ENCODE data around the gene SIRPG. TPM values are rescaled to one million over a fixed set of nuclear protein-coding genes. Genes with fewer than 3 reads are reported as not detected.
"Not testable (repeated sequence)": the region's sequence is repeated elsewhere in the genome, so short reads cannot be mapped to it uniquely, and the experiment has no call there.

SIRPG gene
- under 1 TPM in 3 of 5 donors, not detected in 2; 0.24 to 0.41 (median 0.37) TPM for polyA plus RNA-seq (ENCODE audit: insufficient read depth in 1 of 5, insufficient read length in 5 of 5, low replicate concordance in 1 of 5)
- long read RNA-seq, donor 1, result 0 reads
- long read RNA-seq, donor 2, result 0 reads
- long read RNA-seq, donor 3, result 0 reads
- long read RNA-seq, donor 4, result 0 reads
- long read RNA-seq, donor 5, result 0 reads
- long read RNA-seq, donor 6, result 0 reads
- long read RNA-seq, donor 7, result 0 reads
- long read RNA-seq, donor 8, result 0 reads

DNA sequence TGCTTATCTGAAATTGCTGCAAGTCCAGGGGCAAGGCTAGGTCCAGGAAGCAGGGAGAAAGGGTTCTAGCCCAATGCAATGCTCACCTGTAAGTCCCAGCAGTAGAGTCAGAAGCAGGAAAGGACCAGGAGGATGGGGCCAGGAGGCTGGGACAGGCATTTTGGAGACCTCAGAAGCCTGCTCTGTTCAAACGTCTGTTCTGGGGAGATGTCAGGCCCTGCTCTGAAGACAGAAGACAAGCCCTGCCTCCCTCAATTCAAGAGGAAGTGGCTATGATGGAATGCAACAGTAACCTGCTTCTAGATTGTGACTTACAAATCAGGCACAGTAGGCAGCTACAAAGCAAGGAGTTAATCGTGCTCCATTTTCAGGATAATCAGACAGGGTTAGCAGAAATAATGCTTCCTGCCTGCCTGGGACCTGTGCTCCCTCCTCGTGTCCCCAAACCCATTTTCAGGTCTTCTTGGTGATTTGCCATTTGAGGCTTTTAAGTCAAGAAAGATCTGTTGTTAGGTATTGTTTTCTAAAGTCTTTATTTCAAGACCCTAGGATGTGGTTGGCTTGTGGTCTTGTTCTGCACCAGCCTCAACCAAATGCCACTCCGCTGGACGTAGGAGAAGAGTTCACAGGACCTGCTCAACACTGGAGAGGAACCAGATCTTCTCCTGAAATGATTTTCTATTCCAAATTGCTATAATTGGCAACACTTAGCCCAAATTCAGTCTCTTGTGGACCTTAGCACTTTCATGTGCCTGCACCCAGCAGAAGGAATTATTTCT is at the start of gene SIRPG:
SIRPG (minus strand) TSS at position 224 of the 779 bp plus-strand sequence; CDS start at position 159, 65 bp downstream.
- no peak for DNase-seq

DNA sequence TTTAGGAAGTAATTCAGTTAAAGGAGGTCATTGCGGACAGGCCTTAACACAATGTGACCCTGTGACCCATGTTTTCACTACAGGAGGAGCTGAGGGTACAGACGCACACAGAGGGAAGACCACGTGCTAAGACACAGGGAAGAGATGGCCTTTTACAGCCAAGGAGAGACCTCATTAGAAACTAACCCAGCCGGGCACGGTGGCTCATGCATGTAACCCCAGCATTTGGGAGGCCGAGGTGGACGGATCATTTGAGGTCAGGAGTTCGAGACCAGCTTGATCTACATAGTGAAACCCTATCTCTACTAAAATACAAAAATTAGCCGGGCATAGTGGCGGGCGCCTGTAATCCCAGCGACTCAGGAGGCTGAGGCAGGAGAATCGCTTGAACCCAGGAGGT is 49.3 kb upstream of the SIRPG start:
- not testable (repeated sequence) for DNase-seq

DNA sequence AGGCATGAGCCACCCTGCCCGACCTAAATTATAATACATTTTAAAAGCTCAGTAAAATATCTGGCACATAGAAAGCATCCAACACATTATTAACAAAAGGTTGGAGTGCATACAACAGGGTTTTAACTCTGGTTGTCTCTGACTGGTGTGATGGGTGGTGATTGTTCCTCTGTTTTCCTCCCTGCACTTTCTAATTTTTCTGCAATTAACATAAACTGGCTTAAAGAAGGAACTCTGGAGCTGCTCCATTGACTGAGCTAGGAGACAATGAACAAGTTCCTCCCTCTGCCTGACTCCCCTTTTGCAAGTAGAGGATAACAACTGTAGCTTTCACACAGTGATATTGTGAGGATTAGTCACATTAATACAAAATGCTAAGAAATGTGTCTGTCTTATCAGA is 48.5 kb upstream of the SIRPG start:
- DNase-seq, result no peak

DNA sequence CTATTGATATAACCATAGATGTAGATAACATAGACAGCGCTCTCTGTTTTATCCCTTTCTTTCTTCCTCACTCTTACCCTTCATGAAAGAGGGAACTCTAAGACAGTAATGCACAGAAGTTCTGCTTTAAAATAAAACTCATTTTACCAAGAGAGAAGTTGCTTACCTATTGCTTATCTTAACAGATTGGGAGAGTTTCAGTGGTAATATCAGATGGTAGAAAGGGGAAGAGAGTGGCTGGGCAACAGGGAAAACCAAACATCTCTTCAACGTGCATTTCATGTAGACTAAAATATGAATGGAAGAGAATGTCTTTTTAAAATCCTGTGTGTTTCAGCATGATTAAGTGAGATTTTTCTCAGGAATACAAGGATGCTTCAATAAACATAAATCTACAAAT is 45.3 kb upstream of the SIRPG start:
- no peak for DNase-seq

DNA sequence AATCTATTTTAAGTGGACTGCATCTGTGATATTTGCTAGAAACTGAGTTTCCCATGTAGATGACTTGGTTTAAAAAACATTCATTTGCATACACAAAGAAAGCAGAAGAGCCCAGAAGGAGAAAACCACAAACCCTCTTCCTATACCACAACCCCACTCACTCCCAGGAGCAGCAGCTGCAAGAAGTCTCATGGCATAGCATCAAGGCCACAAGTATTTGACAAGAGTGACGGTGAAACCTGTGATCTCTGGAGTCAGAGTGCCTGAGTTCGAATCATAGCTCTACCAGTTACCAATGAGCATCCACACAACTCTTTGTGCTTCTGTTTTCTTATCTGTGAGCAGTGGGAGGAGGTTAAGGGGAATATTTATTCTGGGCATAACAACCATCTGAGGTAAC is 44.7 kb upstream of the SIRPG start:
- DNase-seq, result no peak

DNA sequence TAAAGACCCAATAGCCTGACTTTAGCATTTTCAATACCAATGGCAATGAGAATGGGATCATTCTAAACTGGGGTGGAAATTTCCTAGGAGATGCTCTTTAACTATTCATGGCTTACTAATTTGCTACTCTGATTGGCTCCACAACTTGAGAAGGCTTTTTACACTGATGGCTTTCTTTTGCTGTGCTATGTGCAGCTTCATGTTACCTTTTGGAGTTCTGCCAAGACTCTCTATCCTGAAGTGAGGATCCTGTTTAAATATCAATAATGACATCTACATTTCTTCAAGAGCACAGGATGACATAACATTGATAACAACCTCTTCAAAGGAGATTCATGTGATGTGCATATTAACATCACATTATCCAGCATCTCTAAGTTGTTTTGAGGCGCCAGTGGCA is 43.4 kb upstream of the SIRPG start:
- no peak for DNase-seq

DNA sequence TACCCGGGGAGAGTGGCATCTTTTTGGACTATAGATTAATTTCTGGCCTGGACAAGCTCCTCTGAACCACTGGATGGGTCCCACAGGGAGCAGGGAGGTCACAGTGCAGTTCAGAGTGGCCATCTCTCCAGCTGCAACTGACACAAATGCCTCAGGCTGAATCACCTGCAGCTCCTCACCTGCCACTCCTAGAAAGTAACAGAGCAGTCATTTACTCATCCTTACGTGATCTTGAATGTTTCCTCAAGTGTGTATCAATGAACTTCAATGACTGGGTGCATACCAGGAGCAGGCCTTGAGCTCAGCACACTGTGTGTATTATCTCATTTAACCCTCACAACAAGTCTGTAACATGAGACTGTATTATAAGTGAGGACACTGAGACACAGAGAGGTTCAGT is 40.0 kb upstream of the SIRPG start:
- DNase-seq, result no peak

DNA sequence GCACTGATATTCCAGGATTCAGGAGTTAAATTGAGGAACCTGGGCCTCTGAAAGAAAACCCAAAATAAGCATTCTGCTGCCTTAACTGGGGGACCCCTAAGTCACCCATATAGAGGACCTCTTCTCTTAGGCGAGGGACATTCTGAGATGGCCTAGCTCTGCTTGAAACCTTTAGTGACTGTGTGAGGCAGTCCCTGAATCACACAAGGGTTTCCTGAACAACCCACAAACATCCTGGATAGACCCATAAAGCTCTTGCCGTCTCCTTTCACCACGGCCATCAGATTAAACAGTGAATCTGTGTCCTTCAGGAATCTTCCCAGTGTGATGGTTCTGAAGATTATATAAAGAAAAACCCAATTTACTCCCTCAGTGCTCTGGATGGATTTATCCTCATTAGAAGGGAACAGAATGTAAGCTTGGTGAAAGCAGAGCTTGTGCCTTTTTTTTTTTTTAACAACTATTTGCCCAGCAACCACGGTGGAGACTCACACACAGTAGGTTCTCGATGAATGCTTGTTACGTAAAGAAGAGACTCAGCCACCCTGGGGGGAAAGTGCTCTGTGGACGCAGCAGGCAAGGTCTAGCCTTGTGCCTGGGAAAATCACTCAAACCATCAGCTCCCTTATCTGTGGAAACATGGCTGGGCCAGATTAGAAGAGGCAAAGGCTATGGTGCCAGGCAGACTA is 39.1 kb upstream of the SIRPG start:
- no peak for DNase-seq

DNA sequence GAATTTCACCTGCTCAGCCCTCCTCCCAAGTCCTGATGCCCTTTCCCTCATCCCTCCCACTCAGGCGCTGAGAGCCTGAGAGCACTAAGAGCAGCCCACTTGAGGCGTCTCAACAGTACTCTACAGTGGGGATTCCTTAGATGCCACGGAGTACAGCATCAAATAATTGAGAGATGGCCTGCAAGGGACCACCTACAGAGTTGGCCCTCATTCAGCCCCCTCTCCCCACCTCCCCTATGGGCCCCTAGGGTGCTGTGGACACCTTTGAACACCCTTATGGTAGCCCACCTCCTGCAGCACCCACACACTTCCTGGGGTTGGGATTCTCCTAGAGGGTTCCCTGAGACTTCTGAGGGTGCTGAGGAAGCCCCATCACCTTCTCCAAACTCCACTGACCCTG is 37.1 kb upstream of the SIRPG start:
- no peak for DNase-seq

DNA sequence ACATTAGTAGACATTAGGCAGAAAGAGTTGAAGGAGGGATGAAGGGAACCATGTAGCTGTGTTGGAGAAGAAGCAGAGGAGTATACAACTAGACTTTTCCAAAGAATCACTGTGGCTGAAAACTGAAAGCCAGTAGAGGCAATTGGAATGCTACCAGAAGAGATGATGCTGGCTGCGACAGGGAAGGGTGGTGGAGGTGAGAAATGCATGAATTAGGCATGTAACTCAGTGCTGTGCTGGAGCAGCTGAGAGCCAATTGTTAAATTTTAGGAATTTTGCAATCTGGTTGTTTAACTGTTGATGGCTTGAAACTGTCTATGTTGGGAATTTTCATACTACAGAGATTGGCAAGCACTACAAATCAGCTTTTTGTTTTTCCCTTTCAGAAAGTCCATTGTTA is 35.8 kb upstream of the SIRPG start:
- no peak for DNase-seq

DNA sequence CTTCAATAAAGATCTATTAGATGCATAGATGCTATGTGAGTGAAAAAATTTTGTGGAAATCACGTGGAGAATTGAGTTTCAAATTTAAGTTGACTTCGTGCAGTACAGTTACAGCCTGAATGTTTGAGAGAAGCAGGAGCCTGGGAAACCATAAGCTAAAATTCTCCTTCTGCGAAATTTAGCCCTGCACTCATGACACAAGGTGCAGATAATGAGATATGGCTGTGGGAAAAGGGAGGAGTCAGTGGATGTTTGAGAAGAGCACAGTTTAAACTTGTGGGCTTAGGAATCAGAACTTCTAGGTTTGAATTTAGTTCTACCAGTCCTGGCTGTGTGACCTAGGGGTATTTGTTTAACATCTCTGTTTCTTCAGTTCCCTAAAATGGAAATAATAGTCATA is 32.1 kb upstream of the SIRPG start:
- DNase-seq, result no peak

DNA sequence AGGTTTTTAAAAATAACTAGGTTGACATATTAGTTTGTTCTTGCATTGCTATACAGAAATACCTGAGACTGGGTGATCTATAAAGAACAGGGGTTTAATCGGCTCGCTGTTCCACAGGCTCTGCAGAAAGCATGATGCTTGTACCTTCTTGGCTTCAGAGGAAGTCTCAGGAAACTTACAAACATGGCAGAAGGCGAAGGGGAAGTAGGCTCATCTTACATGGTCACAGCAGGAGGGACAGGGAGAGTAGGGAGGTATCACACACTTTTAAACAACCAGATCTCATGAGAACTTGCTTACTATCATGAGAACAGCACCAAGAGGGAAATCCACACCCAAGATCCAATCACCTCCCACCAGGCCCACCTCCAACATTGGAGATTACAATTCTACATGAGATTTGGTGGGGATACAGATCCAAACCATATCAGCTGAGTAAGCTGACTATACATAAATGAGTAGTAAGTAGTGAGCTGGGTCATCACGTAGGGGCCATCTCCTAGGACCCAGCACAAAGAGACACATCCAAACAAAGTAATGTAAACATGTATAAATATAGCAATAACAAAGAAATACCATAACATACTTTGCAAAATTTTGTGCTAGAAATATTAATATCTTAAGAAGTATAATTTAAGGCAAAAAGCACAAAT is 31.4 kb upstream of the SIRPG start:
- DNase-seq, result no peak

DNA sequence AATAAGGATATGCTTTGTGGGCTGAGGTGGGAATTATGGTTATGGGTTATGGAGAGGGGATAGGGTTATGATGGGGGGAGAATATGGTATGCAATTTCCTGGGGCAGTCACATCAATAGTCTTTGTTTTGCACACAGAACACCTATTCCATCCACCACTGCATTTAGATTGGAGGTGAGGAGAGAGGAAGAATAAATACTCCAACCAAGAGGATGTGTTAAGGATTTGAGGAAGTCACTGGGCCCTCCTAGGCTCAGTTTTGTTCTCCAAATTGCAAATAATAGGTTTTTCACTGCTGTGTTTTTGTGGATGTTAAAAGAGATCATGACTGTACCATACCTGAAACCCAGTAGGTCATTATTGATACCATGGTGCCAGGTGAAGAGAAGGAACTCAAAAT is 29.5 kb upstream of the SIRPG start:
- DNase-seq, result no peak

DNA sequence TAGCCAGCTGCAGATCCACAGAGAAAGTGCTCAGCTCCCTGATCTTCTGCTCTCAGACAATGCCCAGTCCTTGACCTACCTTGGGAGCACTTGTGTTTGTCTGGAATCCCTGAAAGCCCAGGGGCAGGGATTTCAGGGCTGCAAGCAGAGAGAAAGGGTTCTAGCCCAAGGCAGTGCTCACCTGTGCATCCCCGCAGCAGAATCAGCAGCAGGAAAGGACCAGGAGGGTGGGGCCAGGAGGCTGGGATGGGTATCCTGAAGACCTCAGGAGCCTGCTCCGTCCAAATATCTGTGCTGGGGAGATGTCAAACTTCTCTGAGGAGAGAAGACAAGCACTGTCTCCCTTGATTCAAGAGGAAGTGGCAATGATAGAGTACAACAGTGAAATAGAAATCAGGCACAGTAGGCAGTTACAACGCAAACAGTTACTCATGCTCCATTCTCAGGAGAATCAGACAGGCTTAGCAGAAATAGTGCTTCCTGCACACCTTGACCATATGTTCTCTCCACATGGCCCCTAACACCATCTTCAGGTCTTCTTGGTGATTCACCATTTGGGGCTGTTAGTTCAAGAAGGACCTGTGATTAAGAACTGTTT is 28.7 kb upstream of the SIRPG start:
- no peak for DNase-seq

DNA sequence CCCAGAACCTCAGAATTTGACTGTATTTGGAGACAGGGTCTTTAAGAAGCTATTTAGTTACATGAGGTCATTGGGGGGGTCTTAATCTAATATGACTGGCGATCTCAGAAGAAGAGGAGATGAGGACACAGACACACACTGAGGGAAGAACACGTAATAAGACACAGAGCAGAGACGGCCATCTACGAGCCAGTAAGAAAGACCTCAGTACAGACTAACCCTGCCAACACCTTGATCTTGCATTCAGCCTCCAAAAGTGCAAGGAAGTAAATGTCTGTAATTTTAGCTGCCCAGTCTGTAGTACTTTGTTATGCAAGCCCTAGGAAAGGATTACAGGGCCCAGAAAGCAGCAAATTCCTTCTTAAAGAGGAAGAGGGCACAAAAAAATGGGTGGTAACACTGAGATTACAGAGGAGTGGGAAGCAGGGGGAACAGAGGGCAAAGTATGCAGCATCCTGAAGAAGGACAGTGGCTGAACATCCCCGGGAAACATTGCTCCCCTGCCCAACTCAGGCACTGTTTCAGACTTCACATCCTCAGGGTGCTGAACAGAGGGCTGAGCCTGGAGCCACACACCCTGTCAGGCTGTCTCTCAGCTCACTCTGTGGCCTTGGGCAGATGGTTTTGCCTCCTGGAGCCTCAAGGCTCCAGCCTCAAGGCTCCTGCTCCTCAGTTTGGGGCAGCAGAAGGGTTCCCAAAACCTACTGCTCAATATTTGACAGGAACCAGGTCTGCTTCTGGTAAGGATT is 27.9 kb upstream of the SIRPG start:
- DNase-seq, result no peak

DNA sequence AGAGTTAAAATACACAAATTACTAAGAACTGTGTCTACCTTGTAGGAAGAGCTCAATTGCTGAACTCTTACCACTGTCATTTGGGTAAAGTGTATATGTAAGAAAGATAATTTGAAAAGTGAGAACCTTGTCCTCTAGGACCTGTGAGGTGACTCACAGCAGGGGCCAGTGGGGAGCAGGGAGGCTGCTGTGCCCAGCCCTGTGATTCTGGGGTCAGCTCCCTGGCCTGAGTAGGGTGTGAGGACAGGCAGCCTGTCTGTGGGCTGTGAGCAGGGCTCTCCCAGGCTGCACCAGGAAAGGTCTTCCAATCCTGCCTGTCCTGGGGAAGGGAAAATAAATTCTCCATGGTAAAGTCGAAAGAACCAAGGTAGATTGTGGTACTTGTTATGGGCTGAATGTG is 27.3 kb upstream of the SIRPG start:
- no peak for DNase-seq

DNA sequence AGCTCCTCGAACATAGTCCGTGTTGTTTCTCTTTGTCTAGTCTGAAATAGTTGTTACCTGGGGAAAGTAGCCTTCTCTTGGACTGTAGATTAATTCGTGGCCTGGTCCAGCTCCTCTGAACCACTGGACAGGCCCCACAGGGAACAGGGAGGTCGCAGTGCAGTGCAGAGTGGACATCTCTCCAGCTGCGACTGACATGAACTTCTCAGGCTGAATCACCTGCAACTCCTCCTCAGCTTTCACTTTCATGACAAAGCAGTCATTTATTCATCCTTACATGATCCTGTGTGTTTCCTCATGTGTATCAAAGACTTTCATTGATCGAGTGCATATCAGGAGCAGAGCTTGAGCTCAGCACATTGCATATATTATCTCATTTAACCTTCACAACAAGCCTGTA is 19.1 kb upstream of the SIRPG start:
- DNase-seq, result no peak

DNA sequence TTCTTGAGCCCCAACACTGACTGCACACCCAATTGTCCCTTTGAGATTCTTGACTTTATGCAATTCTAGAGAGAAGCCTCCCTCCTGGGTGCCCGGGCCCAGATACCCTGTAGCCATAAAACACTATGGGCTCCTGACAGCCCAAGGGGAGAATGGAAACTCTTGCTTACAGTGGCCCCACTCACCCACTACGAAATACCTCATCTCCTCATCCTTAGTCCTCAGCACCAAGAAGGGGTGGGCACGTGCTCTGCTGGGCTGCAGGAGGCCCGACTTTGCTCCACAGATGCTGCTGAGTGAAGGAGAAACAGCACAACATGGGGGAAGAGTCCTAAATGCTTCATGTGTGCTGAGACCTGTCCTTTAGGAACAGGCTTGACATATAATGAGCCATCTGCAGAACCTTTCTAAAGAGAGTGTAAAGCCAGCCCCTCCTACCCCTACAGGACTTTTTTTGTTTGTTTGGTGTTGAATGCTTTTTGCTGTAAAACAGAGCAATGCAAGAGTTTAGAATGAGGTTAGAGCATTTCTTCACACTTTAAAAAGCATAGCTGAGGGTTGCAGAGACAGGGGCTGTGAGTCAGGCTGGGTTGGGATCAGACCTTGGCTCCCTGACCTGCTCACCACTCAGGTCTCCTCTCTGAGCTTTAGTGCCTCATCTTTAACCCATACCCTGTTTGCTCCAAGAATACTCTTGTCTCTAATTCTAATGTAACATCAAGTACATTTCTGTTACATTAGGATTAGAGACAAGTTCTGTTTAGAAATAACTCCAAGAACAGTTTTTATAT is 17.6 kb upstream of the SIRPG start:
- no peak for DNase-seq

DNA sequence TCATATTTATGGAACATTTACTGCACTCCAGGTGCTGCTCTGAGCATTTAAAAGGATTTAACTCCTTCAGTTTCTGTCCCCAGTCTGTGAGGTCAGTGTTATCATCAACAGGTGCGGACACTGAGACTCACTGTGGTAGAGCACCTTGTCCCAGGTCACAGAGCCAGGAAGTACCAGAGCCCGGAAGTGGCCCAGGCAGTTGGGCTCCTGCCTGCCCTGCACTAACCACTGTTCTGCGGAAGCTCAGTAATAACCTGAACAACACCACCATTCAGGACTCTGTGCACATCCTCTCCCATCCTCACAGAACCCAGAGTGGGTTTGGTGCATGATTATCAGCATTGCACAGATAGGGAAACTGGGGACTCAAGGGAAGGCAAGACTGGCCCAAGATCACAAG is 16.8 kb upstream of the SIRPG start:
- DNase-seq, result no peak

DNA sequence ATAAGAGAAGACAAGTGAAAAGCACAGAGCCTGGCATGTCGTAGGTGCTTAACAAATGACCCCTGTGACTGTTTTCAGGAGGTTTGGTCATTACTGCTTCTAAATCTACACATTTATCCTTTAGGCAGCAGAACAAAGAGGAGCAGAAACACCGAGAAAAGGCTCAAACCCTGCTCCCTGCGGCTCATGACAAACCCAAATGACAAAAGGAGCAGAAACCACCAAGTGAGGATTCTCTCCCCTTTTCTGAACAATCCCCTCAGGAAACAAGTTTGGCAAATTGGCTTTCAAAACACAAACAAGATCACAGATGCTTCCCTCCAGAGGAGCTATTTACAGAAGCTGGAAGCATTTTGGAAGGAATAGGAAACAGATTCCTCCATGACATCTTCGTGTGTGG is 15.8 kb upstream of the SIRPG start:
- DNase-seq, result no peak

DNA sequence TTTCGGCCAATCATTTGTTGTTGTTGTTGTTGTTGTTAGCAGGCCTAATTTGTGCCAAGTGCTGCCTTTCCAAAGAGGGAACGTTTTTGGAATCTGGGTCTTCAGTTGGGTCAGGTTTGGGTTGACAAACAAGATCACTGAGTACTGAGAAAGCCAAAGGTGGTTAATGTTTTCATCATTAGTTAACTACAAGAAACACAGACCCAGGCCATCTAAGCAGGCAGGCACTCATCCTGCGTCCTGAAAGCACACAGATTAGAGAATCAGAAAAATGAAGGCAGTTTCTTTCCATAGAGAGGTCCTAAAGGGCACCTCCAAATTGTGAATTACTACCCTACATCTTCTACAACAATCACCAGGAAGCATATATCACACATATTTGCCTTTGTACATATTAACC is 15.1 kb upstream of the SIRPG start:
- no peak for DNase-seq

All from right lung (tissue), 10 donors.